HCT116 (cell line): ENCODE results near the gene RNF225. TPM values are rescaled to one million over a fixed set of nuclear protein-coding genes. Genes with fewer than 3 reads are reported as not detected.

ENCODE experiments used
- ATAC-seq: fragments of 200-7000 bp; cut with Tn5 transposase; 2 replicates; pipeline ENCODE4 v1.9.1; 2020; ENCODE audit warnings: mild to moderate bottlenecking, moderate library complexity
- BruUV-seq: library from RNA; stranded (reverse); fragments of 400-500 nt; replicated peaks from 2 replicates; lab custom pipeline; 2021; lab: Mats Ljungman, UMichigan
- CTCF ChIA-PET: fragments of 300-600 bp; sonication (Branson Sonifier 250); formaldehyde crosslinking; loops from one replicate; lab custom pipeline; 2021; ENCODE audit warnings: antibody characterized with exemption; lab: Charles Lee
- POLR2A ChIA-PET: fragments of 300-600, 350-600 bp; sonication (Branson Sonifier 250); formaldehyde crosslinking; loops from one replicate; lab custom pipeline; 2021; ENCODE audit warnings: antibody characterized with exemption; lab: Charles Lee
- RAD21 ChIA-PET, 2 experiments: fragments of 300-600 bp; sonication (Branson Sonifier 250); formaldehyde crosslinking; loops; one replicate each; lab custom pipeline; 2023; ENCODE audit warnings: low total read pairs in 2 of 2; ENCODE audit not compliant: uncharacterized antibody in 2 of 2, unreplicated experiment in 2 of 2, low non-redundant PET in 1 of 2; lab: Charles Lee
- DNase-seq: peaks from one replicate; pipeline ENCODE4 v3.0.0-alpha.2; 2010; ENCODE audit warnings: low read depth, low spot score
- H2AFZ ChIP-seq: fragments of 200-600 bp; shearing (Covaris generic), sonication (generic); 2 replicates; pipeline ENCODE4 v1.6.1; 2017; ENCODE audit warnings: low read depth, mixed run types, mixed read lengths, antibody characterized with exemption, low read length; ENCODE audit not compliant: poor library complexity, severe bottlenecking
- H3K27ac ChIP-seq: 2 replicates; pipeline ENCODE4 v1.5.1; 2012; ENCODE audit warnings: low read depth, low read length
- H3K27me3 ChIP-seq: fragments of 200-600 bp; sonication (generic); 2 replicates; pipeline ENCODE4 v1.6.1; 2016; ENCODE audit warnings: mixed run types, low read length, mixed read lengths; ENCODE audit not compliant: insufficient read depth
- H3K36me3 ChIP-seq, 2 experiments: fragments of 200-500 bp in 1 of 2; fragments of 200-600 bp in 1 of 2; sonication (Bioruptor generic) in 1 of 2; sonication (generic) in 1 of 2; 2 replicates each; pipeline versions ENCODE4 v1.5.1 to v1.6.1; 2014 to 2016; ENCODE audit warnings: low read length in 2 of 2, inconsistent platforms in 1 of 2, mixed read lengths in 1 of 2, mixed run types in 1 of 2; ENCODE audit not compliant: insufficient read depth in 2 of 2, control insufficient read depth in 1 of 2
- H3K4me1 ChIP-seq, 2 experiments: fragments of 200-600 bp in 1 of 2; sonication (generic) in 1 of 2; 2 replicates each; pipeline versions ENCODE4 v1.5.1 to v1.6.1; 2012 to 2017; ENCODE audit warnings: low read length in 2 of 2, inconsistent platforms in 1 of 2, mild to moderate bottlenecking in 1 of 2, mixed read lengths in 1 of 2, mixed run types in 1 of 2, moderate library complexity in 1 of 2; ENCODE audit not compliant: insufficient read depth in 2 of 2, control insufficient read depth in 1 of 2
- H3K4me2 ChIP-seq: fragments of 200-600 bp; sonication (generic); 2 replicates; pipeline ENCODE4 v1.6.1; 2017; ENCODE audit warnings: mixed run types, low read length, mixed read lengths
- H3K4me3 ChIP-seq, 2 experiments: fragments of 200-600 bp in 1 of 2; sonication (generic) in 1 of 2; replicated peaks in 1 of 2; 2 replicates each; pipeline ENCODE4 v1.5.1; 2011 to 2016; ENCODE audit warnings: low read length in 2 of 2, control low read depth in 1 of 2, low read depth in 1 of 2, mild to moderate bottlenecking in 1 of 2, mixed read lengths in 1 of 2, mixed run types in 1 of 2
- H3K79me2 ChIP-seq: fragments of 200-600 bp; sonication (generic); 2 replicates; pipeline ENCODE4 v1.6.1; 2017; ENCODE audit warnings: mild to moderate bottlenecking, mixed run types, low read length, moderate library complexity, mixed read lengths; ENCODE audit not compliant: insufficient read depth
- H3K9ac ChIP-seq: fragments of 200-600 bp; sonication (generic); 2 replicates; pipeline ENCODE4 v1.6.1; 2016; ENCODE audit warnings: low read length, mixed read lengths
- H3K9me2 ChIP-seq: fragments of 200-600 bp; sonication (generic), shearing (Covaris generic); 2 replicates; pipeline ENCODE4 v1.6.1; 2017; ENCODE audit warnings: mixed run types, mild to moderate bottlenecking, moderate library complexity; ENCODE audit not compliant: insufficient read depth
- H3K9me3 ChIP-seq, 2 experiments: fragments of 200-500 bp in 1 of 2; fragments of 200-600 bp in 1 of 2; sonication (Bioruptor generic) in 1 of 2; sonication (generic) in 1 of 2; 2 replicates each; pipeline ENCODE4 v1.6.1; 2014 to 2017; ENCODE audit warnings: low read length in 2 of 2, mixed read lengths in 2 of 2, inconsistent platforms in 1 of 2, low read depth in 1 of 2, mild to moderate bottlenecking in 1 of 2, mixed run types in 1 of 2, moderate library complexity in 1 of 2; ENCODE audit not compliant: control insufficient read depth in 1 of 2, insufficient read depth in 1 of 2
- H4K20me1 ChIP-seq: fragments of 200-600 bp; sonication (generic), shearing (Covaris generic); 2 replicates; pipeline ENCODE4 v1.6.1; 2017; ENCODE audit warnings: mixed run types, mild to moderate bottlenecking, moderate library complexity; ENCODE audit not compliant: insufficient read depth
- CBX3 ChIP-seq: IDR thresholded peaks from 2 replicates; pipeline ENCODE4 v1.6.1; 2012; ENCODE audit warnings: low read depth
- ELF1 ChIP-seq: IDR thresholded peaks from 2 replicates; pipeline ENCODE4 v1.6.1; 2012; ENCODE audit warnings: low read depth, borderline replicate concordance
- POLR2A ChIP-seq: IDR thresholded peaks from 2 replicates; pipeline ENCODE4 v1.7.0; 2011; ENCODE audit warnings: borderline replicate concordance; ENCODE audit not compliant: insufficient read depth, insufficient read length; ENCODE audit errors: extremely low read depth
- SIN3A ChIP-seq: IDR thresholded peaks from 2 replicates; pipeline ENCODE4 v1.6.1; 2012; ENCODE audit warnings: low read depth
- SP1 ChIP-seq: IDR thresholded peaks from 2 replicates; pipeline ENCODE4 v1.6.1; 2012; ENCODE audit warnings: low read depth
- TCF7L2 ChIP-seq: IDR thresholded peaks from 2 replicates; pipeline ENCODE4 v1.7.0; 2011; ENCODE audit warnings: borderline replicate concordance, inconsistent platforms; ENCODE audit not compliant: insufficient read depth, insufficient read length; ENCODE audit errors: extremely low read depth
- YY1 ChIP-seq: IDR thresholded peaks from 2 replicates; pipeline ENCODE4 v1.6.1; 2011; ENCODE audit warnings: low read length, low read depth, moderate library complexity, mild to moderate bottlenecking; ENCODE audit not compliant: insufficient replicate concordance; ENCODE audit errors: extremely low read depth
- ZFX ChIP-seq: fragments of 450-650 bp; IDR thresholded peaks from 2 replicates; pipeline ENCODE4 v1.6.1; 2017
- intact Hi-C: fragments of 100-400 bp; cut with micrococcal nuclease; formaldehyde crosslinking; loops from 2 replicates; pipeline ENCODE4 v1.10.0; 2022
- total RNA-seq: library from RNA; stranded (reverse); gene quantifications from one replicate; pipeline ENCODE4 v1.2.1, GENCODE V29; 2021; ENCODE audit not compliant: unreplicated experiment
- TF ChIP-seq, protein P1 (sequence below): IDR thresholded peaks from 2 replicates; pipeline ENCODE4 v1.6.1; 2012; ENCODE audit warnings: low read depth
- TF ChIP-seq, protein P2 (sequence below): IDR thresholded peaks from 2 replicates; pipeline ENCODE4 v1.6.1; 2012
- TF ChIP-seq, protein P3 (sequence below): IDR thresholded peaks from 2 replicates; pipeline ENCODE4 v1.6.1; 2011; ENCODE audit warnings: mild to moderate bottlenecking, low read length, moderate library complexity; ENCODE audit not compliant: insufficient replicate concordance; ENCODE audit errors: extremely low read depth
- TF ChIP-seq, protein P4 (sequence below), 3 experiments: fragments of 200-600 bp in 1 of 3; sonication (generic) in 1 of 3; IDR thresholded peaks in 2 of 3; conservative IDR thresholded peaks in 1 of 3; 2 replicates each; pipeline ENCODE4 v1.5.1; 2012 to 2017; ENCODE audit warnings: low read depth in 2 of 3, low read length in 2 of 3, antibody characterized with exemption in 1 of 3, borderline replicate concordance in 1 of 3, control low read depth in 1 of 3, mild to moderate bottlenecking in 1 of 3, mixed read lengths in 1 of 3, mixed run types in 1 of 3, moderate library complexity in 1 of 3; ENCODE audit not compliant: insufficient read depth in 1 of 3

RNF225 gene
- total RNA-seq, 1 experiment from 2014 or later = 1.2 TPM

DNA sequence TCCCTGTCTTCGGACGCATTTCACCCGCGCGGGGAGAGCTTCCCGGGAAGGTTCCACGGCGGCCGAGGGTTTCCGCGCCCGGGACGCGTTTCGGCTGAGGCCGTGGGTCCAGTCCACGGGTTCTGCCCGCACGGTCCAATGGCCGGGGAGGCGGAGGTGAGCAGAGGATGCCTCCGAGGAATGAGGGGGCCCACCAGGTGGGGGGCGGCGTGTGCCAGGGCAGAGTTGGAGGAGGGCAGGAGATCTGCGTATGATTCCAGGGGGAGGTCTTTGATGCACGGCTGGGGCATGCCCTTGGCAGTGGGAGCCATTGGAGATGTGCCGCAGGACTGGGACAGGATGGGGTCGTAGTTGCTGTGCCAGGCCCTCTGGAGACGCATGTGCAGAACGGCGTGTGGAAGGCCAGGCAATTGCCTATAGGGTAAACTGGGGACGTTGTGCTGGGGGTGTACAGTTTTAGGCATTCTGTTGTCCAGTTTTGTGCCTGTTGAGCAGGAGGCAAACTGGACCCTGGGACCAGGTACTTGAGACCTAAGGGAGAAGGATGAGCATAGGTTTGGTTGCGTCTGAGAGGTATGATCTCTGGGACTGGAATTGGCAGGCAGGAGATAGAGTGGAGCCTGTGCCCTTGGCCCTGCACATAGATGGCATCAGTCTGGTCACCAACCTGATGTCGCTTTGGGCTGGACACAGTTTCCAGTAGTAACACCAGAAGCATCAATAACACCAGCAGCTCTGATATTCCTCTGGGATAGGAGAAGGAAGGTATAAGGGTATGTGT lies 13.7 kb downstream of the RNF225 start:
- ATAC-seq (peak; percentile 56), DNase-seq (no peak)
- ChIA-PET RAD21 (interaction anchor here in 1 of 2 experiments (0.6 kb wide), 1 partner anchor 96 kb away, joined by 3 read pairs; no protein-coding TSS in a partner anchor), CTCF (no interaction called here), POLR2A (interaction anchor here (0.8 to 2.0 kb wide), 4 partner anchors 33 to 111 kb away, joined by 4 to 9 read pairs (median 4); partner anchors contain the start of genes ZBTB45, ZNF324B and ZNF497)
- H4K20me1 ChIP-seq = no peaks in the 10 kb centered on the region
- peak overlapping the region; percentile 96 for H3K4me2 ChIP-seq
- TF ChIP-seq, protein P1, sequence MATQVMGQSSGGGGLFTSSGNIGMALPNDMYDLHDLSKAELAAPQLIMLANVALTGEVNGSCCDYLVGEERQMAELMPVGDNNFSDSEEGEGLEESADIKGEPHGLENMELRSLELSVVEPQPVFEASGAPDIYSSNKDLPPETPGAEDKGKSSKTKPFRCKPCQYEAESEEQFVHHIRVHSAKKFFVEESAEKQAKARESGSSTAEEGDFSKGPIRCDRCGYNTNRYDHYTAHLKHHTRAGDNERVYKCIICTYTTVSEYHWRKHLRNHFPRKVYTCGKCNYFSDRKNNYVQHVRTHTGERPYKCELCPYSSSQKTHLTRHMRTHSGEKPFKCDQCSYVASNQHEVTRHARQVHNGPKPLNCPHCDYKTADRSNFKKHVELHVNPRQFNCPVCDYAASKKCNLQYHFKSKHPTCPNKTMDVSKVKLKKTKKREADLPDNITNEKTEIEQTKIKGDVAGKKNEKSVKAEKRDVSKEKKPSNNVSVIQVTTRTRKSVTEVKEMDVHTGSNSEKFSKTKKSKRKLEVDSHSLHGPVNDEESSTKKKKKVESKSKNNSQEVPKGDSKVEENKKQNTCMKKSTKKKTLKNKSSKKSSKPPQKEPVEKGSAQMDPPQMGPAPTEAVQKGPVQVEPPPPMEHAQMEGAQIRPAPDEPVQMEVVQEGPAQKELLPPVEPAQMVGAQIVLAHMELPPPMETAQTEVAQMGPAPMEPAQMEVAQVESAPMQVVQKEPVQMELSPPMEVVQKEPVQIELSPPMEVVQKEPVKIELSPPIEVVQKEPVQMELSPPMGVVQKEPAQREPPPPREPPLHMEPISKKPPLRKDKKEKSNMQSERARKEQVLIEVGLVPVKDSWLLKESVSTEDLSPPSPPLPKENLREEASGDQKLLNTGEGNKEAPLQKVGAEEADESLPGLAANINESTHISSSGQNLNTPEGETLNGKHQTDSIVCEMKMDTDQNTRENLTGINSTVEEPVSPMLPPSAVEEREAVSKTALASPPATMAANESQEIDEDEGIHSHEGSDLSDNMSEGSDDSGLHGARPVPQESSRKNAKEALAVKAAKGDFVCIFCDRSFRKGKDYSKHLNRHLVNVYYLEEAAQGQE = no peak
- TF ChIP-seq, protein P2, sequence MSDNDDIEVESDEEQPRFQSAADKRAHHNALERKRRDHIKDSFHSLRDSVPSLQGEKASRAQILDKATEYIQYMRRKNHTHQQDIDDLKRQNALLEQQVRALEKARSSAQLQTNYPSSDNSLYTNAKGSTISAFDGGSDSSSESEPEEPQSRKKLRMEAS = no peak
- no peak for TF ChIP-seq CBX3
- no peak for TF ChIP-seq POLR2A
- TF ChIP-seq TCF7L2 = no peak
- TF ChIP-seq, protein P3, sequence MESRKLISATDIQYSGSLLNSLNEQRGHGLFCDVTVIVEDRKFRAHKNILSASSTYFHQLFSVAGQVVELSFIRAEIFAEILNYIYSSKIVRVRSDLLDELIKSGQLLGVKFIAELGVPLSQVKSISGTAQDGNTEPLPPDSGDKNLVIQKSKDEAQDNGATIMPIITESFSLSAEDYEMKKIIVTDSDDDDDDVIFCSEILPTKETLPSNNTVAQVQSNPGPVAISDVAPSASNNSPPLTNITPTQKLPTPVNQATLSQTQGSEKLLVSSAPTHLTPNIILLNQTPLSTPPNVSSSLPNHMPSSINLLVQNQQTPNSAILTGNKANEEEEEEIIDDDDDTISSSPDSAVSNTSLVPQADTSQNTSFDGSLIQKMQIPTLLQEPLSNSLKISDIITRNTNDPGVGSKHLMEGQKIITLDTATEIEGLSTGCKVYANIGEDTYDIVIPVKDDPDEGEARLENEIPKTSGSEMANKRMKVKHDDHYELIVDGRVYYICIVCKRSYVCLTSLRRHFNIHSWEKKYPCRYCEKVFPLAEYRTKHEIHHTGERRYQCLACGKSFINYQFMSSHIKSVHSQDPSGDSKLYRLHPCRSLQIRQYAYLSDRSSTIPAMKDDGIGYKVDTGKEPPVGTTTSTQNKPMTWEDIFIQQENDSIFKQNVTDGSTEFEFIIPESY = no peak
- TF ChIP-seq, protein P4, sequence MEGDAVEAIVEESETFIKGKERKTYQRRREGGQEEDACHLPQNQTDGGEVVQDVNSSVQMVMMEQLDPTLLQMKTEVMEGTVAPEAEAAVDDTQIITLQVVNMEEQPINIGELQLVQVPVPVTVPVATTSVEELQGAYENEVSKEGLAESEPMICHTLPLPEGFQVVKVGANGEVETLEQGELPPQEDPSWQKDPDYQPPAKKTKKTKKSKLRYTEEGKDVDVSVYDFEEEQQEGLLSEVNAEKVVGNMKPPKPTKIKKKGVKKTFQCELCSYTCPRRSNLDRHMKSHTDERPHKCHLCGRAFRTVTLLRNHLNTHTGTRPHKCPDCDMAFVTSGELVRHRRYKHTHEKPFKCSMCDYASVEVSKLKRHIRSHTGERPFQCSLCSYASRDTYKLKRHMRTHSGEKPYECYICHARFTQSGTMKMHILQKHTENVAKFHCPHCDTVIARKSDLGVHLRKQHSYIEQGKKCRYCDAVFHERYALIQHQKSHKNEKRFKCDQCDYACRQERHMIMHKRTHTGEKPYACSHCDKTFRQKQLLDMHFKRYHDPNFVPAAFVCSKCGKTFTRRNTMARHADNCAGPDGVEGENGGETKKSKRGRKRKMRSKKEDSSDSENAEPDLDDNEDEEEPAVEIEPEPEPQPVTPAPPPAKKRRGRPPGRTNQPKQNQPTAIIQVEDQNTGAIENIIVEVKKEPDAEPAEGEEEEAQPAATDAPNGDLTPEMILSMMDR (IDR thresholded peaks at IDR 0.05 in 2 of 3, conservative IDR thresholded peaks at IDR 0.05 in 1 of 3; ENCODE audit: borderline replicate concordance in 1 of 3, insufficient read depth in 1 of 3, low read depth in 2 of 3, low read length in 2 of 3) = no peak
- TF ChIP-seq ZFX = peak; percentile 42; the same call in 1 of the 2 replicates
- TF ChIP-seq SP1 = no peak
- TF ChIP-seq ELF1 = no peak
- TF ChIP-seq YY1 = no peak
- TF ChIP-seq SIN3A = peak; percentile 35; the same call in 1 of the 2 replicates
- H3K36me3 ChIP-seq = no peaks in the 10 kb centered on the region
- no peaks in the 10 kb centered on the region for H3K27me3 ChIP-seq
- peaks cover 56% of the 10 kb centered on the region for H3K79me2 ChIP-seq
- peak overlapping the region; percentile 93 for H3K27ac ChIP-seq
- H3K9me3 ChIP-seq = no peaks in the 10 kb centered on the region
- peaks cover 16 to 25% of the 10 kb centered on the region in 2 experiments for H3K4me1 ChIP-seq
- intact Hi-C loops = loop anchor here (5.0 kb wide), 2 partner anchors 43 to 82 kb away; partner anchors contain the start of genes ZNF324B and ZSCAN22
- peak overlapping the region; percentile 86 for H3K9ac ChIP-seq
- no peak overlapping the region for H2AFZ ChIP-seq
- H3K4me3 ChIP-seq = peak overlapping the region; percentile 93 to 99
- H3K9me2 ChIP-seq = no peaks in the 10 kb centered on the region
- TSS peak; percentile 51 for BruUV-seq
